Stimulated activated CD4-positive, alpha-beta T cell treated with anti-CD3 and anti-CD28 coated beads, Interleukin-4, amount 100 ng/mL, for 24 hours (primary cell): ENCODE measurements around the gene MEP1B.
"Not testable (repeated sequence)": the region's sequence is repeated elsewhere in the genome, so short reads cannot be mapped to it uniquely, and the experiment has no call there.

Experiments used
- DNase-seq: peaks from one replicate; pipeline ENCODE4 v3.0.0-alpha.2; 2020

Gene MEP1B

GRCh38 chr18:32189790-32190189 lies at the start of gene MEP1B:
Gene MEP1B, plus strand, starts transcription at chr18:32190039. Its CDS starts 32 bp downstream, at chr18:32190071.
- DNase-seq, result no peak

- DNase-seq, result no peak
These were observed 41.5 kb upstream of the MEP1B start for GRCh38 chr18:32148185-32148870.

- no peak for DNase-seq
These were observed 37.0 kb upstream of the MEP1B start for GRCh38 chr18:32152705-32153448.

GRCh38 chr18:32156855-32157254 lies 33.0 kb upstream of the MEP1B start:
- no peak for DNase-seq

- no peak for DNase-seq
These were observed 32.3 kb upstream of the MEP1B start for GRCh38 chr18:32157580-32157979.

- DNase-seq, result peak; percentile 70
These were observed 31.7 kb upstream of the MEP1B start for GRCh38 chr18:32158108-32158624.

- not testable (repeated sequence) for DNase-seq
These were observed 31.2 kb upstream of the MEP1B start for GRCh38 chr18:32158631-32159030.

GRCh38 chr18:32160547-32160946 lies 29.3 kb upstream of the MEP1B start:
- no peak for DNase-seq

- no peak for DNase-seq
These were observed 21.7 kb upstream of the MEP1B start for GRCh38 chr18:32167980-32168730.

GRCh38 chr18:32173654-32174053 lies 16.2 kb upstream of the MEP1B start:
- DNase-seq, result no peak

GRCh38 chr18:32174719-32175118 lies 15.1 kb upstream of the MEP1B start:
- no peak for DNase-seq

GRCh38 chr18:32175265-32175664 lies 14.6 kb upstream of the MEP1B start:
- no peak for DNase-seq

- not testable (repeated sequence) for DNase-seq
These were observed 13.1 kb upstream of the MEP1B start for GRCh38 chr18:32176745-32177144.

- DNase-seq, result no peak
These were observed 12.3 kb upstream of the MEP1B start for GRCh38 chr18:32177530-32177929.

- no peak for DNase-seq
These were observed 6.3 kb upstream of the MEP1B start for GRCh38 chr18:32183503-32183902.

GRCh38 chr18:32190209-32190608 lies 370 bp downstream of the MEP1B start:
- DNase-seq, result no peak

GRCh38 chr18:32195881-32196815 lies 6.3 kb downstream of the MEP1B start:
- DNase-seq, result no peak

GRCh38 chr18:32200766-32201165 lies 10.9 kb downstream of the MEP1B start:
- DNase-seq, result no peak

GRCh38 chr18:32201948-32202672 lies 12.3 kb downstream of the MEP1B start:
- no peak for DNase-seq

GRCh38 chr18:32208023-32208422 lies 18.2 kb downstream of the MEP1B start:
- DNase-seq, result no peak

GRCh38 chr18:32208577-32208976 lies 18.7 kb downstream of the MEP1B start:
- no peak for DNase-seq
